ENCODE results near the gene CC2D1A. TPM values are rescaled to one million over a fixed set of nuclear protein-coding genes. Genes with fewer than 3 reads are reported as not detected.
A peak's percentile ranks its signal among the peaks of the same experiment; 100 is the strongest.

Gene CC2D1A
- total and polyA plus RNA-seq, 2 donors from 2014 or later: 28.8 to 36.9 TPM

GRCh38 chr19:13877303-13877702 is 28.7 kb upstream of the CC2D1A start:
- Histone ChIP-seq H3K4me3 (ENCODE audit: low read length in 3 of 3) (no peak overlapping the region), H3K4me1 (ENCODE audit: control insufficient read depth in 2 of 3, insufficient read depth in 2 of 3, low read depth in 1 of 3, low read length in 3 of 3) (peaks cover 0 to 13% (median 0%) of the 10 kb centered on the region in 3 donors), H3K27me3 (ENCODE audit: control insufficient read depth, insufficient read depth, low read length) (no peaks in the 10 kb centered on the region), H3K9me3 (ENCODE audit: control insufficient read depth in 2 of 3, insufficient read depth in 1 of 3, low read length in 3 of 3) (no peaks in the 10 kb centered on the region), H3K36me3 (ENCODE audit: control insufficient read depth in 2 of 3, insufficient read depth in 3 of 3, low read length in 3 of 3) (no peaks in the 10 kb centered on the region), H3K27ac (ENCODE audit: low read depth in 2 of 2, low read length in 2 of 2) (no peak overlapping the region), H3K9ac (ENCODE audit: low read length in 3 of 3) (no peak overlapping the region)
- DNase-seq: no peak
- no peak for FAIRE-seq
- no peak for TF ChIP-seq CTCF (IDR thresholded peaks at IDR 0.05; ENCODE audit: borderline replicate concordance, extremely low read depth, insufficient read depth)
- intact Hi-C loops (cut with DNase I): no loop called here

GRCh38 chr19:13880059-13881043 is 25.6 kb upstream of the CC2D1A start:
- no peaks in the 10 kb centered on the region for H3K9me3 ChIP-seq (ENCODE audit: control insufficient read depth in 2 of 3, insufficient read depth in 1 of 3, low read length in 3 of 3)
- FAIRE-seq (peak; percentile 94), DNase-seq (peak; percentile 97 to 99 (median 98))
- peak overlapping the region in 1 of 3 donors; percentile 22 for H3K4me3 ChIP-seq (ENCODE audit: low read length in 3 of 3)
- TF ChIP-seq CTCF (IDR thresholded peaks at IDR 0.05; ENCODE audit: borderline replicate concordance, extremely low read depth, insufficient read depth): peak; percentile 86
- no peaks in the 10 kb centered on the region for H3K36me3 ChIP-seq (ENCODE audit: control insufficient read depth in 2 of 3, insufficient read depth in 3 of 3, low read length in 3 of 3)
- intact Hi-C loops (cut with DNase I): loop anchor here (10.0 kb wide), 1 partner anchor 174 kb away; no protein-coding TSS in a partner anchor
- H3K27ac ChIP-seq (ENCODE audit: low read depth in 2 of 2, low read length in 2 of 2): no peak overlapping the region
- H3K27me3 ChIP-seq (ENCODE audit: control insufficient read depth, insufficient read depth, low read length): no peaks in the 10 kb centered on the region
- H3K9ac ChIP-seq (ENCODE audit: low read length in 3 of 3): peak overlapping the region in 2 of 3 donors; percentile 11 to 38
- H3K4me1 ChIP-seq (ENCODE audit: control insufficient read depth in 2 of 3, insufficient read depth in 2 of 3, low read depth in 1 of 3, low read length in 3 of 3): peaks cover 0 to 13% (median 0%) of the 10 kb centered on the region in 3 donors

GRCh38 chr19:13881251-13881691 is 24.7 kb upstream of the CC2D1A start:
- intact Hi-C loops (cut with DNase I): loop anchor here (10.0 kb wide), 1 partner anchor 174 kb away; no protein-coding TSS in a partner anchor
- no peaks in the 10 kb centered on the region for H3K27me3 ChIP-seq (ENCODE audit: control insufficient read depth, insufficient read depth, low read length)
- FAIRE-seq (no peak), DNase-seq (peak in 4 of 5 donors; percentile 68 to 85 (median 80))
- no peaks in the 10 kb centered on the region for H3K36me3 ChIP-seq (ENCODE audit: control insufficient read depth in 2 of 3, insufficient read depth in 3 of 3, low read length in 3 of 3)
- H3K9ac ChIP-seq (ENCODE audit: low read length in 3 of 3): no peak overlapping the region
- no peak overlapping the region for H3K4me3 ChIP-seq (ENCODE audit: low read length in 3 of 3)
- H3K4me1 ChIP-seq (ENCODE audit: control insufficient read depth in 2 of 3, insufficient read depth in 2 of 3, low read depth in 1 of 3, low read length in 3 of 3): peaks cover 0 to 13% (median 0%) of the 10 kb centered on the region in 3 donors
- H3K9me3 ChIP-seq (ENCODE audit: control insufficient read depth in 2 of 3, insufficient read depth in 1 of 3, low read length in 3 of 3): no peaks in the 10 kb centered on the region
- no peak overlapping the region for H3K27ac ChIP-seq (ENCODE audit: low read depth in 2 of 2, low read length in 2 of 2)
- TF ChIP-seq CTCF (IDR thresholded peaks at IDR 0.05; ENCODE audit: borderline replicate concordance, extremely low read depth, insufficient read depth): no peak

Data from kidney (tissue), 14 donors.